GM21515 (cell line): ENCODE results near the gene HTR5A.

Source experiments
- ATAC-seq: cut with Tn5 transposase; IDR thresholded peaks from one replicate; pipeline ENCODE4 v1.9.1; 2021; ENCODE audit not compliant: unreplicated experiment

The HTR5A gene

DNA sequence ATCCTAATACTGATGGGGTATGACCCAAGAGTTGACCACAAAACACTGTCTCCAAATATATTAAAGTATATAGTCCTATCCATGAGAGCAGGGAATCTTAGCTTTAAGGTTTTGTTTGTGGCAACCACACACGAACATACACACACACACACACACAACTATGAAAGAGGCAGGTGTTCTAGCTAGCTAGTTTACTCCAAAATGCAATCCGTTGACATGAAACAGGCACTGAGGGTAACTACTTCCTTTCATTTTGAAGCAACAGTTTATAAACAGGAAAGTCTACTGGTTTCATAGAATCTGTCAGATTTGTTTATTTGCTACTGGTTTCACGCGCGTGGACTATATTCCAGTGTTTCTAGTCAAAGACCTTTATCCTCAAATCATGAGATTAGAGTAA lies 14.8 kb downstream of the HTR5A start:
- ATAC-seq: no peak

DNA sequence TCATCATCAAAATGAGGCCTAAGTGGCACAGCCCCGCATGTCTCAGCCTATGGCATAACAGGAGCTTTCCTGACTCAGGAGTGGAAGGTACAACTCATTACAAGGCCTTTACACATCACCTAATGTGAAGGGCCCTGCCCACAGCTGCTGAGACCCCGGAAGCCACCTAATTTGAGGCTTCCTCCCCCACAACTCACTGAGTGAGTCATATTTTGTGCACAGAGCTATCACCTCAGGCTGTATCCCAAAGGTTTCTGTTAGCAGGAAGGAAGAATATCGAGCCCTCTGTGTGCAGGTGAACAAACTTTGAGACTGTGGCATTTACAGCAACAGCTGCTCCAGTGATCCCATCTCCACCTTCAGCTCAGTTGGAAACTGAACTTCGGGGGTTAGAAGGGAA lies 20.6 kb downstream of the HTR5A start:
- no peak for ATAC-seq

GRCh38 chr7:155093596-155093995 lies 23.5 kb downstream of the HTR5A start:
- no peak for ATAC-seq

DNA sequence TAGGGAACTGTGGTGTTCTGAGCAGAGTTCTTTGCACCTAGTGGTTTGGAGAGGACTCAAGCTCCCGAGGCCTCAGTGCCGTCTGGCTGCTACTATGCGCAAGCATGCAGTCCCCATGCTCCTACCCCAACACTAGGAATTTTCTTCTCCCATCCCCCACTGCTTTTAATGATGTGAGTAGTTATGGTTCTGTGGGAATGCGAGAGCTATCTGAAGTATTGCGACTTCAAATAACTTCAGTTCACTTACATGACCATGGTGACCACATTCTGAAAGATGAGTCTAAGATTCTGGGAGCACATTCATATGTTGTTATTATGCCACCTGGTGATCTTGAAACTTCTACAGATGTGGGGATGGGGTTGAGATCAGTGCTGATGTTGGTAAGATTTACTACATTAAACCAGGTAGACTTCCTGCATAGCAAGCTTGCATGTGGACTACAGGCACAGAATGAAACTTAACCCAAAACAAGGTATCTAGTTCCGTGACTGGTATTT lies 24.6 kb downstream of the HTR5A start:
- ATAC-seq: no peak

DNA sequence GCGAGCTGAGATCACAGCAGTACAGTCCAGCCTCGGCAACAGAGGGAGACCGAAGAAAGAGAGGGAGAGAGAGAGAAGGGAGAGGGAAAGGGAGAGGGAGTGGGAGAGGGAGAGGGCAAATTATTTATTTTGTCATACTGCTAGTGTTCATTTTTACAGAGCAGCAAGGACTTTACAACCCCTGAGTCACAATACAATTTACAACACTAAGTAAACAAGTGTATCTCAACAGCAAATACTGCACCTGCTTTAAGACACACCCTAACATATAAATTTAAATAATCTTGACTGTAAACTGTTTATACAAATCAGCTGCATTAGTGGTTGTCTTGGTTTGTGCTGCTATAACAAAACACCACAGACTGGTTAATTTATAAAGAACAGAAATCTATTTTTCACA lies 27.2 kb downstream of the HTR5A start:
- ATAC-seq: no peak

- no peak for ATAC-seq
These were observed 33.7 kb downstream of the HTR5A start for GRCh38 chr7:155103839-155104238.

- ATAC-seq: no peak
These were observed 34.8 kb downstream of the HTR5A start for GRCh38 chr7:155104913-155105312.

GRCh38 chr7:155106356-155106755 lies 36.2 kb downstream of the HTR5A start:
- ATAC-seq: no peak

- no peak for ATAC-seq
These were observed 37.0 kb downstream of the HTR5A start for GRCh38 chr7:155107126-155107525.

DNA sequence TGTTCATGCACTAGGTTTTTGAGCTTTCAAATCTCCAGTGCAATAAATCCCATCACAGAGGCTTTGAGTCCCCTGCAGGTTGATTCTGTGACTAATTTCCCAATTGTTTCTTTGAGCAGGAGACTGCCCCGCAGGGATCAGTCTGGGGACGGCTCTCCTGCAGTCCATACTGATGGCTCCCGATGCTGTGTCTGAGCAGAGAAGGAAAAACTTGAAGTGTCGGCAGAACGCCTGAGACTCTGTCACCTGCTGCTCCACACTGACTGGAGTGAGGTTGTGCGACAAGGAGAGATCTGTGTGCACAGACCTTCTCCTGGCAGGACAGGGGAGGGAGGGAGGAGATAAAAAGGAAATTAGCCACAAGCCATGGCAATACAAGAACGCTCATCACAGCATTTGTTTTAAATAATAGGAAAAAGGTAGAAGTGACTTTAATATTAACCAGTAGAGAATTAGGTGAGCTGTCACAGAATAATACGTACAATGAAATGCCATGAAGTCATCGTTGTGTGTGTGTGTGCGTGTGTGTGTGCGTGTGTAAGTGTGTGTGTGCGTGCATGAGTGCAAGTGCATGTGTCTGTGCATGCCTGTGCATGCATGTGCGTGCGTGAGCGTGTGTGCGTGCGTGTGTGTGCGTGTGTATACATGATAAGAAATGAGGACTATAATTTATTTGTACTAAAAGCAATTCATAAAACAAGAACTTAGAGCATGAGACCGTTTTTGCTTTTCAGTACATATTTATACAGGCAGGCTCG lies 38.2 kb downstream of the HTR5A start:
- ATAC-seq: no peak

DNA sequence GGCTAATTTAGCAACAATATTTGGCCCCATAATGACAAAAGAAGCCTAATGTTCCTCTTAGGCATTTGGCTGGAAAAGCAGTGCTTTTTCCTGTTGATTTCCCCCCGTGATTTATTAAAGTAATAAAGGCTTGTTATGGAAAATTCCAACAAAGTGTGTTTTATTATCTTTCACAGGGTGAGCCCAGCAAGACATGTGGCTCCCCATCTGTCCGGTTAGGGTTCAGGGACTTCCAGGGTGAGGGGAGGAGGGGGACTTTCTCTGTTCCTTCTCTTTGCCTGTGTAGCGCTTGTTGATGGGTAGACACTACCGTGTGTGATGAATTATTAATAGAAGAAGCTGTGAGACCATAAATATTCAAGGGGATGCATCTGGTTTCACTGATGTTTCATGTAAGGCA lies 39.0 kb downstream of the HTR5A start:
- ATAC-seq: no peak

DNA sequence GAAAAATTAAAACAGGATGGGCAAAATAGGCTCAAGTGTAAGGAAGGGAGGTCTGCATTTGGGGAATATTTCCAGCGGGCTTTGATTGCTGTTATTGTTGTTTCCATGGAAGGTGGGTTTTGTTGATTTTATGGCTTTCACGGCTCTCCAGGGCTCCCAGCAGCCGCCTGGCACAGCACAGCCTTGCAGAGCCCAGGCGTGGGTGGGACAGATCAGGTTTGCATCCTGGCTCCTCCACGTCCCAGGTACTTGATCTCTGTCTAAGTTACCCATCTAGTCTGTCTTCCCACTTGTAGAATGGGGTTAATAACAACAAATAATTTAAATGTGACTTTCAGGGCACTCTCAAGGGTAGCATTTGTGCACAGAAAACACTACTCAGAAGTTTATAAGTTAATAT lies 45.2 kb downstream of the HTR5A start:
- ATAC-seq: no peak

DNA sequence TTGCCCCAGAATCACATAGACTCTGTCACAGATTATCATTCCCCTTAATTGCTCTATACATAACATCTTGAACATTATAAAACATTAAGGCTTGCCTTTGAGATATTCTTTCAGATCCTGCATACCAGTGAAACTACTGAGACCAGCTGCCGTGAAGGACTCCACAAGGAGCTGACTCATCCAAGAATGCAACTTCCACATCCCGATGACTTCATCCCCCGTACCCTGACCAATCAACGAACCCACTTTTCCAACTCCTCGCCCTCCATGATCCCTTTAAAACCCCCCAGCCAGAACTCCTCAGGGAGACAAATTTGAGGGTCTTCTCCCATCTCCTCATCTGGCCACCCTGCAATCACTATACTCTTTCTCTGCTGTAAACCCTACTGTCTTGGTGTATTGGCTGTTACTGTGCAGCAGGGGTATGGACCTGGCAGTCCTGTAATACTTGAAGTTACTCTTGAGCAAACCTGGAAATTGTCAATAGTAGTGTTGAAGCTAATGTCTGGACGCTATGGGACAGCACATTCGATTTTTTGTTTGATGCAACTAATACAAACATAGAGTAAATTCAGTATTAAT lies 49.8 kb downstream of the HTR5A start:
- ATAC-seq: no peak

- no peak for ATAC-seq
These were observed 50.3 kb downstream of the HTR5A start for GRCh38 chr7:155120460-155120859.

- no peak for ATAC-seq
These were observed 52.7 kb downstream of the HTR5A start for GRCh38 chr7:155122831-155123230.

GRCh38 chr7:155123413-155123812 lies 53.3 kb downstream of the HTR5A start:
- ATAC-seq: no peak

DNA sequence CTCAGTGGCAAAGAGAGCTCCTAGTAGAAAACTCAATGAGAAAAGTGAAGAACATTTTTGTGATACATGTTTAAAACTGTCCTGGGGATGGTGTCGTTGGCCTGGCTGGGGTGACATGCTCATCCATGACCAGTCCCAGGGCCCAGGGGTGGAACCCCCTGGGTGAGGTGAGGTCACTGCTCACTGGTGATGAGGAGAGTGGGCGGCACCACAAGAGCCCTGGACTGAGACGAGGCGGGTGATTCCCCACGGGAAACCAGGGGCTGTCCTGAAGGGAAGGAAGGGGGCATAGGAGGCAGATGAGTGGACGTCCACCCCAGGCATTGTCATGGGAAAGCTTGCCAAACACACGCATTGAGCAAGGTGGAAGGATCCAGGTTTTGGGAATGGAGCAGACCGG lies 54.6 kb downstream of the HTR5A start:
- ATAC-seq: no peak

GRCh38 chr7:155129186-155129585 lies 59.1 kb downstream of the HTR5A start:
- no peak for ATAC-seq

DNA sequence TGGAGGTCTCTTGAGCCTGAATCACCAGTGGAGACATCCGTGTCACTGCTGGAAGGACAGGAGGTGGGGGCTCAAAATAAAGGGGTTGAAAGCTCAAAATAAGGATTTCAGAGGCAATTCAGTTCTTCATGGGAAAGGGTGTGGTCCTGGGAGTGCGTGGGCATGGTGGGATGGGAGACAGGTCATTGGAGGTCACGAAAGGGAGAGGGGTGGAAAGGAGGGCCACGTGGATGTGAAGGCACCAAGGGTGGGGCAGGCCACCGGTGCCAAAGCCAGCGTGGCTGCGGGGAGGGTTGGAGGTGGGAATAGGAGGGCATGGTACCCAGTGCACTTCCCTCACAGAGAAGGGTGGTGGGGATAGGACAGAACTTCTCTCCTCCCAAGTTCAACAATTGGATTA lies 59.7 kb downstream of the HTR5A start:
- ATAC-seq: no peak

GRCh38 chr7:155130493-155130892 lies 60.4 kb downstream of the HTR5A start:
- no peak for ATAC-seq

DNA sequence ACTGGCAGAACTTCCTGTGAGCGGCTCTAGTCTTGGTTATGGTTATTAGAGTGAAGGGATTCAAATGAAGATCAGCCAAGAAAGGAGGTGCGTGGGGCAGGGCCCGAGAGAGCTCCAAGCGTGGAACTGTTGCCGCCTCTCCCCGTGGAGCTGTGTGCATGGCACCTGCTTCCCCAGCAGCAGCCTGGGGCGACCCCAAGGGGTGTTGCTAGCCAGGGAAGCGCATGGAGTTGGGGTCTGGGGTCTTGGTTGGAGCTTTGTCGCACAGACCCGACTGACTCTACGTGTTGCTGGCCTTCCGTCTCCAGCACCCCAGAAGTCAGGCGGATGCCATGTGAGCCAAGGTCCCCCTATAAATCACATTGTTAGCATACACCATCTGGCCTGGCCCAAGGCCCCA lies 61.0 kb downstream of the HTR5A start:
- no peak for ATAC-seq

DNA sequence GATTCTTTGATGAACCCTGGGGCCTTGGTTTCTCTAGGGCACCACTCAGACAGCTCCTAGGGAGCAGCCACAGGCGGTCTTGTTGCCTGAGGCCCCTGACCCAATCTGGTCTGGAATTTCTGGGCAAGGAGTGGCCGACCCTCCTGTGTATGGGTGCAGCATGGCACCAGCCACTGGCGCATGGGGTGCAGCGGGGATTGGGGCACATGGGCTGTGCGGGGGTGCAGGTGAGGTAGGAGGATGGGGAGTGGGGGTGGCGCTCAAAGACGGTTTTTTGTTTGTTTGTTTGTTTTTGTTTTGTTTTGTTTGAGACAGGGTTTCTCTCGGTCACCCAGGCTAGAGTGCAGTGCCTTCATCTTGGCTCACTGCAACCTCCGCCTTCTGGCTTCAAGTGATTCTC lies 62.3 kb downstream of the HTR5A start:
- no peak for ATAC-seq
